ENCODE data around the gene FOSL1.

- TF ChIP-seq, protein P1, sequence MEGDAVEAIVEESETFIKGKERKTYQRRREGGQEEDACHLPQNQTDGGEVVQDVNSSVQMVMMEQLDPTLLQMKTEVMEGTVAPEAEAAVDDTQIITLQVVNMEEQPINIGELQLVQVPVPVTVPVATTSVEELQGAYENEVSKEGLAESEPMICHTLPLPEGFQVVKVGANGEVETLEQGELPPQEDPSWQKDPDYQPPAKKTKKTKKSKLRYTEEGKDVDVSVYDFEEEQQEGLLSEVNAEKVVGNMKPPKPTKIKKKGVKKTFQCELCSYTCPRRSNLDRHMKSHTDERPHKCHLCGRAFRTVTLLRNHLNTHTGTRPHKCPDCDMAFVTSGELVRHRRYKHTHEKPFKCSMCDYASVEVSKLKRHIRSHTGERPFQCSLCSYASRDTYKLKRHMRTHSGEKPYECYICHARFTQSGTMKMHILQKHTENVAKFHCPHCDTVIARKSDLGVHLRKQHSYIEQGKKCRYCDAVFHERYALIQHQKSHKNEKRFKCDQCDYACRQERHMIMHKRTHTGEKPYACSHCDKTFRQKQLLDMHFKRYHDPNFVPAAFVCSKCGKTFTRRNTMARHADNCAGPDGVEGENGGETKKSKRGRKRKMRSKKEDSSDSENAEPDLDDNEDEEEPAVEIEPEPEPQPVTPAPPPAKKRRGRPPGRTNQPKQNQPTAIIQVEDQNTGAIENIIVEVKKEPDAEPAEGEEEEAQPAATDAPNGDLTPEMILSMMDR (optimal IDR thresholded peaks at IDR 0.05 in 1 of 3, IDR thresholded peaks at IDR 0.05 in 1 of 3, conservative IDR thresholded peaks at IDR 0.05 in 1 of 3; ENCODE audit: extremely low read depth in 1 of 3, insufficient read depth in 2 of 3, low read length in 3 of 3): no peak
- TF ChIP-seq EZH2 (IDR thresholded peaks at IDR 0.05; ENCODE audit: low read length): no peak
These were observed 31.3 kb downstream of the FOSL1 start for GRCh38 chr11:65868907-65869306.

Data from keratinocyte (primary cell).